MM.1S (cell line): Measurements from ENCODE around the gene PSD.

Experiments used
- DNase-seq: peaks from one replicate; pipeline ENCODE4 v3.0.0-alpha.2; 2015
- H2AFZ ChIP-seq: fragments of 300-600 bp; sonication (generic); 2 replicates; pipeline ENCODE4 v1.6.0; 2016; ENCODE audit warnings: antibody characterized with exemption, low read length
- H3F3A ChIP-seq: fragments of 300-600 bp; sonication (generic); 2 replicates; pipeline ENCODE4 v1.6.1; 2016; ENCODE audit warnings: mild to moderate bottlenecking, antibody characterized with exemption, low read length, moderate library complexity, mixed read lengths; ENCODE audit not compliant: insufficient read depth
- H3K27ac ChIP-seq: fragments of 300-600 bp; sonication (generic); 2 replicates; pipeline ENCODE4 v1.5.1; 2016; ENCODE audit warnings: mild to moderate bottlenecking, low read length
- H3K27me3 ChIP-seq: fragments of 300-600 bp; sonication (generic); replicated peaks from 2 replicates; pipeline ENCODE4 v1.6.0; 2016; ENCODE audit warnings: low read length; ENCODE audit not compliant: insufficient read depth
- H3K36me3 ChIP-seq: fragments of 300-600 bp; sonication (generic); replicated peaks from 2 replicates; pipeline ENCODE4 v1.6.1; 2016; ENCODE audit warnings: mild to moderate bottlenecking, low read length, mixed read lengths; ENCODE audit not compliant: insufficient read depth
- H3K4me1 ChIP-seq: fragments of 300-600 bp; sonication (generic); 2 replicates; pipeline ENCODE4 v1.6.1; 2016; ENCODE audit warnings: low read length, mixed read lengths
- H3K4me2 ChIP-seq: fragments of 300-600 bp; sonication (generic); 2 replicates; pipeline ENCODE4 v1.6.0; 2016; ENCODE audit warnings: low read depth, low read length
- H3K4me3 ChIP-seq: fragments of 300-600 bp; sonication (generic); 2 replicates; pipeline ENCODE4 v1.5.1; 2016; ENCODE audit warnings: low read length, mixed read lengths
- H3K79me2 ChIP-seq: fragments of 300-600 bp; sonication (generic); 2 replicates; pipeline ENCODE4 v1.6.1; 2016; ENCODE audit warnings: mixed run types, low read length, mixed read lengths
- H3K9ac ChIP-seq: fragments of 300-600 bp; sonication (generic); 2 replicates; pipeline ENCODE4 v1.6.1; 2016; ENCODE audit warnings: low read length, mixed read lengths
- H3K9me2 ChIP-seq: fragments of 300-600 bp; sonication (generic); replicated peaks from 2 replicates; pipeline ENCODE4 v1.6.1; 2016; ENCODE audit warnings: mild to moderate bottlenecking, low read length, mixed read lengths; ENCODE audit not compliant: insufficient read depth
- H3K9me3 ChIP-seq: fragments of 300-600 bp; sonication (generic); replicated peaks from 2 replicates; pipeline ENCODE4 v1.6.1; 2016; ENCODE audit warnings: mild to moderate bottlenecking, low read length, mixed read lengths; ENCODE audit not compliant: insufficient read depth
- H4K20me1 ChIP-seq: fragments of 300-600 bp; sonication (generic); 2 replicates; pipeline ENCODE4 v1.6.1; 2016; ENCODE audit warnings: mild to moderate bottlenecking, low read length, moderate library complexity, mixed read lengths; ENCODE audit not compliant: insufficient read depth
- CTCF ChIP-seq: fragments of 300-600 bp; sonication (generic); IDR thresholded peaks from 2 replicates; pipeline ENCODE4 v1.5.1; 2016; ENCODE audit warnings: antibody characterized with exemption, low read length, mixed read lengths
- EZH2 ChIP-seq: fragments of 300-600 bp; sonication (generic); optimal IDR thresholded peaks from 2 replicates; pipeline ENCODE3; 2017; ENCODE audit warnings: low read depth, mild to moderate bottlenecking, antibody characterized with exemption, low read length, mixed read lengths
- EZH2phosphoT487 ChIP-seq: fragments of 300-600 bp; sonication (generic); IDR thresholded peaks from 2 replicates; pipeline ENCODE4 v1.6.1; 2018; ENCODE audit warnings: antibody characterized with exemption, low read length

Gene PSD

DNA sequence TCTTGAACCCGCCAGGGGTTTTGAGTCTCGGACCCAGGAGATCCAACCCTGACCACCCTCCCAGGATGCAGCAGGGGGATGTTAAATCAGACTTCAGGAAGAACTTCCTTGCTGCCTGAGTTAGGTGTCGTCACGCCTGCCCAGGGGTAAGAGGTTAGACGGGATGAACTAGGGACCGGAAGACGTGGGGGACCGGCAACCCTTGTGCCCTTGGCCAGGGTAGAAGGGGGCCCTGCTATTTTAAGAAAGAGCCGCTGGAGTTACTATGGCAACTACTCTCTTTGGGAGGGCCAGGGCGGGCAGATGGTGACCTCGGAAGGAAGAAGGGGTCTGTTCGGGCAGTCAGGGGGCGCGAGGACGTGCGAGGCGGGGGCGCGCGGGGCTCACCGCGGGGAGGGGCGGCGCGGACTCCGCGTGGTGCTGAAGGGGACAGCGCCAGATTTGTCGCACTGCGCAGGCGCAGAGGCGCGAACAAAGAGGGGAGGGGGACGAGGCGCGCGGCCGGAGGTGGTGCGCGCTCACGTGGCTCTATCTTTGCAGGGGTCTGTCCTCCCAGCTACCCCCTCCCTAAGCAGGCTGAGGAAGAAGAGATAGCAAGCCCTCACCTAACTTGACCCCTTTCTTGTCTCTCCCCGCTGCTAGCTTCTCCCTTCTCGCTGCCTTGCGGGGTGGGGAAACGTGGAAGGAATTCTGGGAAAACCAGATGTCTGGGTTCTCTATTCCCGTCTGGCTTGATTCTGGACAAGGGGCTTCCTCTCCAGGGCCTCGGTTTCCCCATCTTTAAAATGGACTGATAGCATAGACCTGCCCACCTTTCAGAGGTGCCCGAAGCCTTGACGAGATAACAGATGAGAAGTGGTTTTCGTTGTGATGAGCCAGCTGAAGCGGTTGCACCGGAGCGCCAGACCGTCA, 940 bp upstream of the PSD start:
- Histone ChIP-seq H2AFZ (peak overlapping the region; percentile 84), H3K4me3 (peak overlapping the region; percentile 86)

DNA sequence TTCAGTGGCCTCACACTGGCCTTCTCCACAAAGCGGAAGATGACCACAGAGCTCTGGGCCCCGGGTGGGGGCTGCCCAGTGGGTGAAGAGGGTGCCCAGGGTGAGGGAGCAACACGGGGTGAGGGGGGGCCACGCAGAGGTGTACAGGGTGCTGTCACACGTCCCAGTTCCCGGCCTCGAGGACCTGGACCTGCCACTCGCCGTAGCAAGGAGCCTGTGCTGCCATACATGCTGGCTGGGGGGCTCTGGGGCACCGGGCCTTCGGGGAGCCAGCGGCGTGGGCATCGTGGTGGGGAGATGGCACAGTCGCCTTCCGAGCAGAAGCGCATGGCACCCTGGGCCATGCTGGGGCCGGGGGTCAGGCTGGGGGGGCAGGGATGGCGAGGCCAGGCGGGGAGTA, 1.9 kb downstream of the PSD start:
- DNase-seq: no peak
- Histone ChIP-seq H3K9me2 (no peaks in the 10 kb centered on the region), H3K36me3 (no peaks in the 10 kb centered on the region), H3K4me1 (peaks cover 8% of the 10 kb centered on the region; the same call in 1 of the 2 replicates), H3F3A (peaks cover 13% of the 10 kb centered on the region), H3K9ac (no peak overlapping the region), H3K4me2 (no peak overlapping the region), H3K9me3 (no peaks in the 10 kb centered on the region), H4K20me1 (no peaks in the 10 kb centered on the region), H3K27me3 (peaks cover 61% of the 10 kb centered on the region), H3K27ac (no peak overlapping the region), H2AFZ (no peak overlapping the region), H3K79me2 (no peaks in the 10 kb centered on the region), H3K4me3 (no peak overlapping the region)
- TF ChIP-seq EZH2phosphoT487 (no peak), EZH2 (no peak), CTCF (no peak)

More for the DNA sequence above, 940 bp upstream of the PSD start:
- Histone ChIP-seq H3K79me2 (peaks cover 4% of the 10 kb centered on the region; the same call in 1 of the 2 replicates), H3K9me2 (no peaks in the 10 kb centered on the region), H4K20me1 (no peaks in the 10 kb centered on the region), H3K27ac (peak overlapping the region; percentile 74; the same call in 1 of the 2 replicates), H3F3A (peaks cover 22% of the 10 kb centered on the region), H3K4me2 (peak overlapping the region; percentile 100), H3K9me3 (no peaks in the 10 kb centered on the region), H3K9ac (peak overlapping the region; percentile 80; the same call in 1 of the 2 replicates), H3K27me3 (peaks cover 33% of the 10 kb centered on the region), H3K4me1 (peaks cover 15% of the 10 kb centered on the region), H3K36me3 (no peaks in the 10 kb centered on the region)
- no peak for TF ChIP-seq EZH2phosphoT487
- TF ChIP-seq EZH2: no peak
- TF ChIP-seq CTCF: no peak
- DNase-seq: peak; percentile 69

DNA sequence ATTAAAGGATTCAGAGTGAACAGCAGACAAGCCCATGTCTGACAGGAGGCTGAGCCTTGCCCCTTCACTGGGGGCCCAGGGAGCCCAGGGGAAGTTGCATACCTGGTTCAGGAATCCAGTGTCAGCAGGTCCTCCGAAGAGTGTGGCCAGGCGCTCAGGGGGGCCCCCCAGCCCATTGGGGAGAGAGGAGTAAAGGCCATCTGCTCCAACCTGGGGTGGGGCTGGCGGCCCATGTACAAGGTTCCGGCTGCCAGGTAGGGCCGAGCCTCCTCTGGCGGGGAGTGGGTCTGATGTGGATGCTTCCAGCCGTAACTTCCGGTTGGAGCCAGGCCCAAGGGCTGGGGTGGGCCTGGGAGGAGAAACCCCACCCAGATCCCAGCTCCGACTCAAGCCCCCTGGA, 2.3 kb downstream of the PSD start:
- H3K4me2 ChIP-seq: no peak overlapping the region
- H3K4me1 ChIP-seq: peaks cover 8% of the 10 kb centered on the region; the same call in 1 of the 2 replicates
- H3K9me3 ChIP-seq: no peaks in the 10 kb centered on the region
- no peaks in the 10 kb centered on the region for H3K9me2 ChIP-seq
- peaks cover 65% of the 10 kb centered on the region for H3K27me3 ChIP-seq
- H3F3A ChIP-seq: peaks cover 9% of the 10 kb centered on the region
- no peaks in the 10 kb centered on the region for H3K79me2 ChIP-seq
- no peak overlapping the region for H3K9ac ChIP-seq
- TF ChIP-seq EZH2phosphoT487 (no peak), EZH2 (no peak), CTCF (no peak)
- no peak overlapping the region for H3K27ac ChIP-seq
- DNase-seq: no peak
- no peak overlapping the region for H3K4me3 ChIP-seq
- no peaks in the 10 kb centered on the region for H4K20me1 ChIP-seq
- H2AFZ ChIP-seq: no peak overlapping the region
- no peaks in the 10 kb centered on the region for H3K36me3 ChIP-seq
